GM10248 (cell line): ENCODE results near the gene FNDC7.
"Not testable (repeated sequence)": the region's sequence is repeated elsewhere in the genome, so short reads cannot be mapped to it uniquely, and the experiment has no call there.

Source experiments
- CTCF ChIA-PET: fragments of 300-600 bp; sonication (Branson Sonifier 250); formaldehyde crosslinking; extraction: SDS; loops from one replicate; lab custom pipeline; 2021; ENCODE audit warnings: antibody characterized with exemption; lab: Yijun Ruan, JAX
- POLR2A ChIA-PET: fragments of 350-650 bp; sonication (Branson Sonifier 250); formaldehyde crosslinking; extraction: SDS; loops from one replicate; lab custom pipeline; 2020; ENCODE audit warnings: antibody characterized with exemption; lab: Yijun Ruan, JAX
- DNase-seq: peaks from one replicate; pipeline ENCODE4 v3.0.0; 2012; ENCODE audit errors: extremely low spot score
- CTCF ChIP-seq: IDR thresholded peaks from 2 replicates; pipeline ENCODE4 v1.5.1; 2012; ENCODE audit warnings: mild to moderate bottlenecking, low read depth; ENCODE audit errors: extremely low read depth, missing control alignments, control extremely low read depth

The FNDC7 gene

GRCh38 chr1:108777839-108778238, 65.1 kb downstream of the FNDC7 start:
- CTCF ChIA-PET, result interaction anchor here (0.8 kb wide), 1 partner anchor 9 kb away, joined by 3 read pairs; no protein-coding TSS in a partner anchor
- no peak for DNase-seq
- no peak for TF ChIP-seq CTCF
- POLR2A ChIA-PET, result no interaction called here

- POLR2A ChIA-PET, result no interaction called here
- CTCF ChIA-PET, result no interaction called here
- TF ChIP-seq CTCF, result no peak
- no peak for DNase-seq
These were observed 66.7 kb downstream of the FNDC7 start for GRCh38 chr1:108779455-108779854.

- ChIA-PET POLR2A (no interaction called here), CTCF (interaction anchor here (1.2 kb wide), 1 partner anchor 13 kb away, joined by 3 read pairs; no protein-coding TSS in a partner anchor)
- TF ChIP-seq CTCF, result no peak
- DNase-seq, result no peak
These were observed 68.3 kb downstream of the FNDC7 start for GRCh38 chr1:108780937-108781574.

- CTCF ChIA-PET, POLR2A ChIA-PET: not testable (repeated sequence)
These were observed 68.9 kb downstream of the FNDC7 start for GRCh38 chr1:108781575-108781944.

GRCh38 chr1:108785264-108785663, 72.6 kb downstream of the FNDC7 start:
- no peak for TF ChIP-seq CTCF
- CTCF ChIA-PET, result no interaction called here
- DNase-seq, result no peak
- POLR2A ChIA-PET, result no interaction called here

More at GRCh38 chr1:108781575-108781944, 68.9 kb downstream of the FNDC7 start:
- DNase-seq, result not testable (repeated sequence)

GRCh38 chr1:108785880-108786279, 73.2 kb downstream of the FNDC7 start:
- TF ChIP-seq CTCF, result no peak
- POLR2A ChIA-PET, result no interaction called here
- DNase-seq, result no peak
- CTCF ChIA-PET, result interaction anchor here (1.4 kb wide), 1 partner anchor 15 kb away, joined by 3 read pairs; no protein-coding TSS in a partner anchor

GRCh38 chr1:108791790-108792189, 79.1 kb downstream of the FNDC7 start:
- POLR2A ChIA-PET, result no interaction called here
- CTCF ChIA-PET, result interaction anchor here (0.9 kb wide), 1 partner anchor 13 kb away, joined by 3 read pairs; no protein-coding TSS in a partner anchor
- DNase-seq, result no peak
- TF ChIP-seq CTCF, result no peak
